Measurements from ENCODE around the gene SLC6A17.

SLC6A17 gene

GRCh38 chr1:110195196-110195595, 44.9 kb downstream of the SLC6A17 start:
- TF ChIP-seq ZFX (IDR thresholded peaks at IDR 0.05; ENCODE audit: borderline replicate concordance) (no peak), CTCF (IDR thresholded peaks at IDR 0.05) (no peak)

DNA sequence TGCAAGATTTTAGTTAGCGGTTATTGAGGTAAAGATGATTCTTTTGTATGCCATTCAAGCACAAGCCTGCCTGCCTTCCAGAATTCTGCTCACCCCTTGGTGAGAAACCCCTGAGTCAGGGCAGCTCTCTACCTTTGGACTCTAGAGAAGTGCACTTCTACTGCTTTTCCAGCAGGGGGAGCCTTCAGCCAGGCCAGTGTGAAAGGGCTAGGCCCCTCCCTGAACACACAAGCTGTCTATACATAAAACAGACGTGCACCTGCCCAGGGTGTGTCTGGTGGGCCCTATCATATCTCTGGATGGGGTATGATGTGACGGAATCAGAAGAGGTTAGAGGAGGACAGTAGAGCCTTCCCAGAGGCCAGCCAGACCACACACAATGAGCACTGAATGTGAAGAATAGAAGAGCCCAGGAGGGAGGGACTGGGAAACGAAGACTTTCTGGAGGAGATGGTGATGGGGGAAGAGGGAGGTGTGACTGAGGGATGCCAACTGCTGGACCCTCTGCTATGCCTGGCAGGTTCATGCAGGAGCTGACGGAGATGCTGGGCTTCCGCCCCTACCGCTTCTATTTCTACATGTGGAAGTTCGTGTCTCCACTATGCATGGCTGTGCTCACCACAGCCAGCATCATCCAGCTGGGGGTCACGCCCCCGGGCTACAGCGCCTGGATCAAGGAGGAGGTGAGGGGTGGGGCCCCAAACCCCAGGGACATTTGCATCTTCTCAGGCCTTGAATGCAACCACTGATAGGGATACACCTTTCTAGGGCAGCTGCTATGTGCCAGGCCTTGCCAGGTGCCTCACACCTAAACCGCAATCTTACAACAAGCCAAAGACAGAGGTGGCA, 46.8 kb downstream of the SLC6A17 start:
- no peak overlapping the region for H3K27ac ChIP-seq
- TF ChIP-seq CTCF (IDR thresholded peaks at IDR 0.05) (peak; percentile 97), ZFX (IDR thresholded peaks at IDR 0.05; ENCODE audit: borderline replicate concordance) (no peak)

More at GRCh38 chr1:110195196-110195595, 44.9 kb downstream of the SLC6A17 start:
- H3K27ac ChIP-seq, result no peak overlapping the region

DNA sequence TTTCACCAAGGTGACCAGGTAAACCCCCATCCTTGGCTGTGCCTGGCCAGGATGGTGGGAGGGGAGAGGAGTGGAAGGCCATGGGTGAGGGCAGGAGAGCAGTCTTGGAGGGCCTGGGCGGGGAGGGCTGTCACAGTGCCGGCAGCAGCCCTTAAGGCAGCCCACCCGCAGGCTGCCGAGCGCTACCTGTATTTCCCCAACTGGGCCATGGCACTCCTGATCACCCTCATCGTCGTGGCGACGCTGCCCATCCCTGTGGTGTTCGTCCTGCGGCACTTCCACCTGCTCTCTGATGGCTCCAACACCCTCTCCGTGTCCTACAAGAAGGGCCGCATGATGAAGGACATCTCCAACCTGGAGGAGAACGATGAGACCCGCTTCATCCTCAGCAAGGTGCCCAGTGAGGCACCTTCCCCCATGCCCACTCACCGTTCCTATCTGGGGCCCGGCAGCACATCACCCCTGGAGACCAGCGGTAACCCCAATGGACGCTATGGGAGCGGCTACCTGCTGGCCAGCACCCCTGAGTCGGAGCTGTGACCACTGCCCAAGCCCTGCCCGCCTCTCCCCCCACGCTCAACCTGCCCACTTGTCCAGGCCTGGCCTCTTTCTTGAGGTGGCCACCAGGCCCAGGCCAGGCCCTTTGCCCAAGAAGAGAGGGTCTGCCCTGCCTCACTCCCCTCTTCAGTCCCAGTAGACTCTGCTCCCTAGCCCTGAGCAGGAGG, 47.8 kb downstream of the SLC6A17 start:
- TF ChIP-seq ZFX (IDR thresholded peaks at IDR 0.05; ENCODE audit: borderline replicate concordance), result no peak
- TF ChIP-seq CTCF (IDR thresholded peaks at IDR 0.05), result no peak
- no peak overlapping the region for H3K27ac ChIP-seq

DNA sequence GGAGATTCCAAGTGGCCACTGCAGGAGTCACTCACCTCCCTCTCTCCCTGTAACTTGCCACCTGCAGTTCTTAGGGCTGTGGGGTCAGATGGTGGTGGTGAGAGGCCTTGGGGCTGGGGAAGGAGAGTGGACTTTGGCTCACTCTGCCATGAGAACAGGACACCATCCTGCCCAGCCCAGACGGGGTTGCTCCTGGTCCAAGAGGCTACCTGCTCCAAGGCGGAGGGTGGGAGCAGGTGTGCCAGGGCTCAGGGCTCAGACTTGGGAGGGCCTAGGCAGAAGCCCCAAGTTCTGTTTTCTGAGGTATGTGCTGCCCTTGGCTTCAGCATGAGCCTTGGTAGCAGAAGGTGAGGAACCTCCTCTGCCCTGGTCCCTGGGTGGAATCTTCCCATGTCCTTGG, 48.5 kb downstream of the SLC6A17 start:
- no peak overlapping the region for H3K27ac ChIP-seq
- no peak for TF ChIP-seq CTCF (IDR thresholded peaks at IDR 0.05)
- TF ChIP-seq ZFX (IDR thresholded peaks at IDR 0.05; ENCODE audit: borderline replicate concordance), result no peak

DNA sequence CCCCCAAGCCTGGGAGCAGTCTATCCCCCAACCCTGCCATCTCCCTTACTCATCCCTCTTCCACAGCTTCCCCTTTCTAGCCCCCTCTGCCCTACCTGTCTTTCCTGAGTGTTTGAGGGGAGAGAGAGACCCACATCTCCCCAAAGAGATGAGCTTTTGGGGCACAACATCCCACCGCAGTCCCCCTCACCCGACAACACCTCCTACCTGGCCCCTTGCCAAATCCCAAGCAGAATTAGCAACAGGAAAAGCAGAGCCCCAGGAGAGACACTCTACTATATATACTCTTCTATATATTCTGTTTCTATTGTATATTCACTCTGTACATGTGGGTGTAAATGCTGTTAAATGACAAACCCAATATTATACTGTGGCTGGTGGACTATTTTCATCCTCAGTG, 49.9 kb downstream of the SLC6A17 start:
- TF ChIP-seq CTCF (IDR thresholded peaks at IDR 0.05), result no peak
- TF ChIP-seq ZFX (IDR thresholded peaks at IDR 0.05; ENCODE audit: borderline replicate concordance), result no peak
- H3K27ac ChIP-seq, result no peak overlapping the region

DNA sequence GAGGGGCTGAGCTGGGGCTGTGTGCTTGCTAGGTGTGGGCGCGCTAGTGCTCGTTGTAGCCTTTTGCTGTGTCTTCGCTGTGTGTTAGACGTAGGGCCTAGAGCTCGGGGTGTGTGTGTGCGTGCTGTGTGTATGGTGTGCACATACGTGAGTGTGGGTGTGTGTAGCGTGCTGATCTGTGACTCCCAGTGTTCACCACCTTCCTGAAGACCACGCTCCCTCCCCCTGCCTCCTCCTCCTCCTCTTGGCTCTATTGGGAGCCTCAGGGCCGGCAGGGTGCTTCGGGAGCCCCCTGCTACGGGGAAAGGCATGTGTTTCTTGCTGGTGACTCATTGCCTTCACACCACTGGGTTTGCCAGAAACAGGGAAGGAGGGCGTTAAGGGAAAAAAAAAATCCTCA, 50.4 kb downstream of the SLC6A17 start:
- H3K27ac ChIP-seq, result no peak overlapping the region

More for the DNA sequence above, 50.4 kb downstream of the SLC6A17 start:
- TF ChIP-seq ZFX (IDR thresholded peaks at IDR 0.05; ENCODE audit: borderline replicate concordance), result no peak
- TF ChIP-seq CTCF (IDR thresholded peaks at IDR 0.05), result no peak

All from 22Rv1 (cell line).